Stimulated activated naive B cell treated with anti-CD40 and anti-IgM and Interleukin-4, amounts not matched to agents 10 μg/mL and 1 μg/mL and 100 μg/mL, for 72 hours (primary cell): ENCODE results near the gene OR6C76.
"Not testable (repeated sequence)": the region's sequence is repeated elsewhere in the genome, so short reads cannot be mapped to it uniquely, and the experiment has no call there.

Experiments
- ATAC-seq, 2 donors: fragments of 150-1000 bp; cut with Tn5 transposase; replicated peaks; 2 replicates each; pipeline ENCODE4 v1.10.0; 2021; ENCODE audit warnings: moderate library complexity in 1 of 2
- DNase-seq: peaks from one replicate; pipeline ENCODE4 v3.0.0; 2021
- H3K27ac Mint-ChIP-seq: one replicate; pipeline ENCODE4 v1.8.0; 2022; ENCODE audit warnings: mild to moderate bottlenecking, mixed read lengths
- H3K27me3 Mint-ChIP-seq, 2 donors: one replicate each; pipeline ENCODE4 v1.8.0; 2022; ENCODE audit warnings: mixed read lengths in 2 of 2
- H3K36me3 Mint-ChIP-seq, 2 donors: one replicate each; pipeline ENCODE4 v1.8.0; 2022; ENCODE audit warnings: mixed read lengths in 2 of 2, mild to moderate bottlenecking in 1 of 2
- H3K4me1 Mint-ChIP-seq, 2 donors: one replicate each; pipeline ENCODE4 v1.8.0; 2022; ENCODE audit warnings: mixed read lengths in 2 of 2, mild to moderate bottlenecking in 1 of 2
- H3K4me3 Mint-ChIP-seq, 2 donors: one replicate each; pipeline ENCODE4 v1.8.0; 2022; ENCODE audit warnings: mild to moderate bottlenecking in 2 of 2, mixed read lengths in 2 of 2, moderate library complexity in 1 of 2
- H3K9me3 Mint-ChIP-seq, 2 donors: one replicate each; pipeline ENCODE4 v1.8.0; 2022; ENCODE audit warnings: mixed read lengths in 2 of 2, mild to moderate bottlenecking in 1 of 2

The OR6C76 gene

DNA sequence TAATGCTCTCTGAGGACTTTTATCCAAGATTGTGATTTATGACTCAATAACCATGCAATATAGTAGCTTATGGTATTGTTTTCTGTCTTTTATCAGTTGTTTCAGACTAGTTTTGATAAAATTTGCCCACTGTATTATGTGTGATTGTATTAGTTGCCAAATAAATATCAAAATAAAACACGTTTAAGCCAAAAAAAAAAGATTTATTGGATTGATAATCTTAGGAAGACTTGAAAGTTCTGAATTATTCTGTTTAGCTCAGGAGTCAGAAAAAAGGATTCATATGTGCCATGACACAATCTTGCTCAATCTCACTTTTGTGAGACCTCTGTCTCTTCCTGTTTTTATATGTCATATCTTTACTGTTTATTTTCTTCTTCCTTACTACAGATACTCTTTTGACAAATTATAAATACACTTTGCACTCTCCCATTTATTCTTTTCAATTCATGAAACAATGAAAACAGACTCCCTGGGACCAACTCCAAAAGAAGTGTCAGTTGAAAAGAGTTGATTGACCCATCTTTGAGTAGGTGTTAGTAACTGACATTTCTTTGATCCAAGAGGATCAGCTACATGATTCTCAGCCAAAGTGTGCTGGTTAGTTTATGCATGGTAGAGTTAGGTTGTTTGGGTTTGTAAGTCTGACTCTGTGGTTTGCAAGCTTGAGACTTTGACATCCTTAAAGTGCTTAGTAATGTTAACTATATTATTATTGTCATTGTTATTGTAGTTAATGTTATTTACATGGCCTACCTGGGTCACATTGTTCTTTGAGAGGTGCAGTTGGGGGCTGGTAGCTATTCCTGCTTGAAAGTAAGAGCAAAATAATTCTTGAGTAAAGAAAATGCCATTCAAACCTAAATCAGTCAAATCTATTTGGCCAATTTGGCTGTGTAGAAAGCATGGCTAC, 2.5 kb downstream of the OR6C76 start:
- H3K27ac Mint-ChIP-seq, result no peak overlapping the region
- DNase-seq (no peak), ATAC-seq (no peak)
- peaks cover 20 to 21% of the 10 kb centered on the region in 2 donors for H3K27me3 Mint-ChIP-seq
- H3K4me1 Mint-ChIP-seq, result no peaks in the 10 kb centered on the region
- no peak overlapping the region for H3K4me3 Mint-ChIP-seq
- H3K36me3 Mint-ChIP-seq, result no peaks in the 10 kb centered on the region
- peaks cover 0 to 4% of the 10 kb centered on the region in 2 donors for H3K9me3 Mint-ChIP-seq

DNA sequence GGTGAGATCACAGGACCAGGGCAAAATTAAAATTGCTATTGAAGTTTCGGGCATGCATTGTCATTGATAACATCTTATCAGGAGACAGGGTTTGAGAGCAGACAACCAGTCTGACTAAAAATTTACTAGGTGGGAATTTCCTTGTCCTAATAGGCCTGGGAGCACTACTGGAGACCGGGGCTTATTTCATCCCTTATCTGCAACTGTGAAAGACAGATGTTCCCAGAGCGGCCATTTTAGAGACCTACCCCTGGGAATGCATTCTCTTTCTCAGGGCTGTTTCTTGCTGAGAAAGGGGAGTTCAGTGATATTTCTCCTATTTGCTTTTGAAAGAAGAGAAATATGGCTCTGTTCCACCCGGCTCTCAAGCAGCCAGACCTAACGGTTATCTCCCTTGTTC, 15.2 kb downstream of the OR6C76 start:
- not testable (repeated sequence) for H3K4me1 Mint-ChIP-seq, H3K4me3 Mint-ChIP-seq, H3K27ac Mint-ChIP-seq, ATAC-seq, DNase-seq, H3K36me3 Mint-ChIP-seq
- peaks cover 17 to 19% of the 10 kb centered on the region in 2 donors for H3K9me3 Mint-ChIP-seq
- peaks cover 8 to 11% of the 10 kb centered on the region in 2 donors for H3K27me3 Mint-ChIP-seq

DNA sequence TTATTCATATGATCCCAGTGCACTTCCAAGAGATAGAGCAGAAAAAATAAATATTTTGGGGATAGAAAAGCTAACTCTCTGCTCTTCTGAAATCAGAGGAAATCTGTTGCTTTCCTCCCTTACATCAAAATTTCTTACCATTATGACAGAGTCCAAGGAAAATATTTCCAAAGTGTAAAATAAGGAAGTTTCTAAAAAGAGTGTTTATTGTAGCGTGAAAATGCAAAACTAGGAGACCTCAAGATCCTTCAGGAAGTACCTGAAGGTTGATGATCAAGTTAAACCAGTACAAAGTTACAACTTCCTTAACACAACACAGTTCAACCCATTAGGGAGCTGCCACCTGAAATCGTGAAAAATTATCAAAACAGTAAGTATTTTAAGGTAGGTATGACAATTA, 17.7 kb downstream of the OR6C76 start, which contains the start of gene OR6C2:
Gene OR6C2, plus strand, starts transcription at position 301 of the 400 bp plus-strand sequence. CDS start 8,138 bp downstream, outside the sequence.
- Mint-ChIP-seq H3K36me3 (peaks cover 0 to 6% of the 10 kb centered on the region in 2 donors), H3K27me3 (peaks cover 7 to 11% of the 10 kb centered on the region in 2 donors), H3K9me3 (peaks cover 17 to 19% of the 10 kb centered on the region in 2 donors), H3K4me3 (no peak within 1 kb of the TSS), H3K27ac (no peak within 1 kb of the TSS), H3K4me1 (peaks cover 4 to 9% of the 10 kb centered on the region in 2 donors)
- ATAC-seq, result no peak
- DNase-seq, result no peak

DNA sequence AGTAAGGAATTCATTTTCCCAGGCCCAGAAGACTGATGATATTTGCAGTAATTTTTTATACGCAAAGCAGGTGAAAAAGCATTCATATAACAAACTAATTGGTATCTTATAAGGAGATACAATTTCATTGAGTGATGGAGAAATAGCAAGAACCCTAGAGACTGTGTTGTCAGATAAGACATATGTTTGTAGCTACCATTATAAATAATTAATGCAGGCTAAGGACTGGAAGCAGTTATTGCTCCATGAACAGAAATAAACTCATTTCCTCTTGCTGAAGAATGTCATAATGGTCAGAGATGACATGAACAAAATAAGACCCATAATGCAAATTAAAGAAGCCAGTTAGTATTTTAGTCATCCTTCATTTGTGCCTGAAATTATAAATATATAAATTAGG, 19.3 kb downstream of the OR6C76 start:
- peaks cover 0 to 4% of the 10 kb centered on the region in 2 donors for H3K36me3 Mint-ChIP-seq
- no peak for DNase-seq
- H3K9me3 Mint-ChIP-seq, result peaks cover 9 to 13% of the 10 kb centered on the region in 2 donors
- ATAC-seq, result no peak
- peaks cover 2 to 7% of the 10 kb centered on the region in 2 donors for H3K27me3 Mint-ChIP-seq
- H3K27ac Mint-ChIP-seq, result no peak overlapping the region
- H3K4me1 Mint-ChIP-seq, result peaks cover 4 to 9% of the 10 kb centered on the region in 2 donors
- no peak overlapping the region for H3K4me3 Mint-ChIP-seq

DNA sequence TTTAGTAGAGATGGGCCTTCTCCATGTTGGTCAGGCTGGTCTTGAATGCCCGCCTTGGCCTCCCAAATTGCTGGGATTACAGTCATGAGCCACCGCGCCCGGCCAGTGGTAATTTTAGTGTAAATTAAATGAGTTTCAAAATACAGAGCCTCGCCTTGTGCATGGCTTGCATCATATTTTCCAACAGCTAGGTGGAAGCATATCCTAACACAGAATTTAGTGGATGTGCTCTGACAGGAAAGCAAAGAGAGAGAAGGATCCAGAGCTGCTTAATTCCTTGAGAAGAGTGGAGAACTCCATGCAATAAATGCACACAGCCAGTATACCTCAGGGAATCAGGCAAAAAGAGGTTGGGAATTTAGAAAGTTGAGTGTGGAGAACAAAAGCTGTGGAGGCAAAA, 20.3 kb downstream of the OR6C76 start:
- H3K4me3 Mint-ChIP-seq, result no peak overlapping the region
- H3K27ac Mint-ChIP-seq, result no peak overlapping the region

DNA sequence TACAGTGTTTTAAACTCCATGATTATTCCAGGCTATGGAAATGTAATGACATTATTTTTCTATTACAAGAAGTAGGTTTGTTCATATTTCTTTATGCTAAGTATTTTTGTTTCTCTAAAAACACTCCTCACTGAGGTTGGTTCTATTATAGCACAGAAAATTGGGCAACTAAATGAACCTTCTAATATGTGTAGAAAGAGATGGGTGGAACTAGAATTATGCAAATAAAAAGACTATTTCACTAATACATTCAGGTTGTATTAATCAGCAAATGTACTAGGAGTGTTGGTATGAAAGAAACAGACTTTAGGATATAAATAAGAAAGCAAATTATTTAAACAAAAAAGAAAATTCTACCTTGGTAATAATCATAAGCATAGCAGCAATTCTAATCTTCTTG, 22.8 kb downstream of the OR6C76 start:
- H3K9me3 Mint-ChIP-seq, result no peaks in the 10 kb centered on the region
- H3K27me3 Mint-ChIP-seq, result peaks cover 0 to 13% of the 10 kb centered on the region in 2 donors
- no peak overlapping the region for H3K4me3 Mint-ChIP-seq
- H3K4me1 Mint-ChIP-seq, result peaks cover 4 to 9% of the 10 kb centered on the region in 2 donors
- H3K27ac Mint-ChIP-seq, result no peak overlapping the region
- DNase-seq (no peak), ATAC-seq (no peak)
- H3K36me3 Mint-ChIP-seq, result no peaks in the 10 kb centered on the region

More for the DNA sequence above, 20.3 kb downstream of the OR6C76 start:
- DNase-seq, result no peak
- Mint-ChIP-seq H3K4me1 (peaks cover 4 to 9% of the 10 kb centered on the region in 2 donors), H3K9me3 (peaks cover 4 to 7% of the 10 kb centered on the region in 2 donors), H3K27me3 (peaks cover 0 to 7% of the 10 kb centered on the region in 2 donors), H3K36me3 (peaks cover 0 to 2% of the 10 kb centered on the region in 2 donors)
- ATAC-seq, result no peak

DNA sequence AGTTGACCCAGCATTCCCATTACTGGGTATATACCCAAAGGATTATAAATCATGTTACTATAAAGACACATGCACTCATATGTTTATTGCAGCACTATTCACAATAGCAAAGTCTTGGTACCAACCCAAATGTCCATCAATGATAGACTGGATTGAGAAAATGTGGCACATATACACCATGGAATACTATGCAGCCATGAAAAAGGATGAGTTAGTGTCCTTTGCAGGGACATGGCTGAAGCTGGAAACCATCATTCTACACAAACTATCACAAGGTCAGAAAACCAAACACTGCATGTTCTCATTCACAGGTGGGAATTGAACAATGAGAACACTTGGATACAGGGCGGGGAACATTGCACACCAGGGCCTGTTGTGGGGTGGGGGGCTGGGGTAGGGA, 38.9 kb downstream of the OR6C76 start:
- H3K4me3 Mint-ChIP-seq, DNase-seq, ATAC-seq, H3K36me3 Mint-ChIP-seq, H3K27me3 Mint-ChIP-seq, H3K27ac Mint-ChIP-seq: not testable (repeated sequence)
- Mint-ChIP-seq H3K4me1 (peaks cover 14 to 31% of the 10 kb centered on the region in 2 donors), H3K9me3 (peaks cover 5 to 12% of the 10 kb centered on the region in 2 donors)

DNA sequence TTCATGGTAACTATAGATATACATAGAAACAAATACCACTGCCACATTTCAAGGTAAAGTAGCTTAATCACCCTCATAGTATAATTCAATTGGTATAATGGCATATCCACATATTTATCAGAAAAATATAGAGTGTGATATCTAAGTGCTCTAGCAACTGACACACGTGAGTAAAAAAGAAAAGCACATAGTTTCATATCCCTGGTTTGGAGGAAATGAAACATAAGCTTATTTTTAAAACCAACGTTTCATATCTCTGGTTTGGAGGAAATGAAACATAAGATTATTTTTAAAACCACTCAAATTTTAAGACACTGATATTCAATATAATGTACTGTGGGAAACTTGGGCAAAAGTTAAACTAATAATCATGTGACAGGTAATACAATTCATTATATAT, 41.8 kb downstream of the OR6C76 start:
- Mint-ChIP-seq H3K9me3 (peaks cover 5 to 12% of the 10 kb centered on the region in 2 donors), H3K4me3 (no peak overlapping the region), H3K36me3 (peaks cover 5 to 6% of the 10 kb centered on the region in 2 donors), H3K27me3 (no peaks in the 10 kb centered on the region), H3K27ac (no peak overlapping the region), H3K4me1 (peaks cover 18 to 37% of the 10 kb centered on the region in 2 donors)
- no peak for DNase-seq
- peak; percentile 84 to 87 for ATAC-seq

DNA sequence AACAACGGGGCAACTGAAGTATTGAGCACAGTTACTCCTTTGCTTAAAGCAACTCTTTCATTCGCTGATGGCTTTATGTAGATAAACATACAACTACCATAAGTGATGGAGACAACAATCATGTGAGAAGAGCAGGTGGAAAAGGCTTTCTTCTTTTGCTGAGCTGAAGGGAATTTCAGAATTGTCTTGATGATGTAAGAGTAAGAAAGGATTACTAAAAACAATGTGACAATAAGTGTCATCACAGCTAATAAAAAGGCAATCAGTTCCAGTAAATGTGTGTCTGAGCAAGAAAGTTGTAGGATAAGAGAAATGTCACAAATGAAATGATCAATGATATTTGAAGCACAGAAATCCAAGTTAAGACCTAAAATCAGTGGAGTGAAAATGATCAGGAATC, 43.2 kb downstream of the OR6C76 start:
- no peak for ATAC-seq
- H3K36me3 Mint-ChIP-seq, result peaks cover 2 to 6% of the 10 kb centered on the region in 2 donors
- H3K4me3 Mint-ChIP-seq, result no peak overlapping the region
- H3K4me1 Mint-ChIP-seq, result peaks cover 18 to 37% of the 10 kb centered on the region in 2 donors
- no peaks in the 10 kb centered on the region for H3K27me3 Mint-ChIP-seq
- H3K9me3 Mint-ChIP-seq, result peaks cover 4 to 5% of the 10 kb centered on the region in 2 donors
- no peak for DNase-seq
- H3K27ac Mint-ChIP-seq, result no peak overlapping the region

DNA sequence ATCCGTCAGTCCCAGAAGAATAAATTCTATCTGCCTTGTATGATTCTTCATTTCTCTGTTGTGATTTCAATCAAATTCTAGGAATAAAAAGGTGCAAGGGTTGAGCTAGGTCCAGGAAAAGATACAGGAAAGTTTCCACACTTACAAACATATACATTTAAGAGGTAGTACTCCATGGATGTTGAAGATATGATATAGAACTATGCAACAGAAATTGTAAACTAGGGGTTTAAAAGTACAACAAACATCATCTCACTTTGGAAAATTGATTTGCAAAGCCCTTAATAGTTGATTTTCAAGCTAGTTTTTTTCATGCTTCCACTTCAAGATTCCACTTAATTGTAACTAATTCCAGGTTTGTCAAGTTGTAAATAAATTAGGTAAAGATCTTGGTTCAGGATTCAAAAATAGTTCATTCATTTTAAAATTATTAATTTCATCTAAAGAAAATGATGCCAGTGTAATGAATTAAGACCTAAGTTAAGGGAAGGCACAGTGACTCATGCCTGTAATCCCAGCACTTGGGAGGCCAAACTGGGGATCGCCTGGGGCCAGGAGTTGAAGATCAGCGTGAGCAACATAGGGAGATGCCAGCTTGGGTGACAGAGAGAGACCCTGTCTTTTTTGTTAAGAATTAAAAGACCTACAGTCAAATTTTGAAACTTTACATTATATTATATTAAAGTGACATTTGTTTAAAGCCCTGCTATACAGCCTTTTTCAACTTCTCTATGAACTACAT, 44.2 kb downstream of the OR6C76 start, which contains the start of gene OR6C70:
Gene OR6C70, minus strand, starts transcription at position 51 of the 742 bp plus-strand sequence. Its CDS starts 0 bp downstream, at position 51.
- no peak within 1 kb of the TSS for H3K4me3 Mint-ChIP-seq
- peaks cover 3 to 5% of the 10 kb centered on the region in 2 donors for H3K9me3 Mint-ChIP-seq
- no peak for ATAC-seq
- no peak within 1 kb of the TSS for H3K27ac Mint-ChIP-seq
- no peaks in the 10 kb centered on the region for H3K27me3 Mint-ChIP-seq
- peaks cover 2 to 6% of the 10 kb centered on the region in 2 donors for H3K36me3 Mint-ChIP-seq
- peaks cover 18 to 37% of the 10 kb centered on the region in 2 donors for H3K4me1 Mint-ChIP-seq
- DNase-seq, result no peak

DNA sequence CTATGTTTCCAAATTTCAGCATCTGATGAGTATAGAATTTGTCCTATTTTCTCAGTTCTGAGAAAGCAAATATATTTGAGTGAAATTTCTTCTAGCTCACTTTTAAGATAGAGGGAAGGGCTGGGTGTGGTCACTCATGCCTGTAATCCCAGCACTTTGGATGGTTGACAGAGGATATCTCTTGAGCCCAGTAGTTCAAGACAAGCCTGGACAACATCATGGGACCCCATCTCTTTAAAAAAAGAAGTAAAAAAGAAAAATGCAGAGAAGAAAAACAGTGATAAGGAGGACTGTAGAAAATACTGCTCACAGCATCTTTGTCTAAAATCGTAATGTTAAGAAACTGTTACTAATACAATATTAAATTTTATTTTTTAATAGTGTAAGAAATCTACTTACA, 46.2 kb downstream of the OR6C76 start:
- Mint-ChIP-seq H3K27ac (no peak overlapping the region), H3K9me3 (peaks cover 3 to 5% of the 10 kb centered on the region in 2 donors)

More for the DNA sequence above, 46.2 kb downstream of the OR6C76 start:
- Mint-ChIP-seq H3K36me3 (peaks cover 2 to 6% of the 10 kb centered on the region in 2 donors), H3K4me1 (peaks cover 11 to 29% of the 10 kb centered on the region in 2 donors), H3K4me3 (no peak overlapping the region), H3K27me3 (no peaks in the 10 kb centered on the region)
- no peak for DNase-seq
- ATAC-seq, result no peak
